Upper lobe of left lung (tissue), 4 donors: Measurements from ENCODE around the gene FPR2.

Experiments
- CTCF ChIP-seq, 6 experiments: fragments of 450-650 bp in 4 of 6; fragments of 200-600 bp in 2 of 6; sonication (generic) in 2 of 6; IDR thresholded peaks; one replicate each; pipeline ENCODE4 v1.5.1; 2016 to 2019; ENCODE audit warnings: antibody characterized with exemption in 6 of 6
- POLR2A ChIP-seq, 4 donors: fragments of 450-650 bp; IDR thresholded peaks; one replicate each; pipeline ENCODE4 v1.5.1; 2016 to 2017; ENCODE audit warnings: antibody characterized with exemption in 4 of 4, mild to moderate bottlenecking in 2 of 4

- TF ChIP-seq CTCF (IDR thresholded peaks at IDR 0.05) (peak in 2 of 6 experiments; percentile 28 to 39), POLR2A (IDR thresholded peaks at IDR 0.05) (no peak)
Measured at GRCh38 chr19:51810223-51810622, 49.2 kb downstream of the FPR2 start.
